DMS153 treated with DMSO at 0.1 percent for 48 hours (cell line): ENCODE measurements around the gene QSOX1.

ENCODE experiments used
- DNase-seq: peaks from one replicate; lab custom pipeline; 2025; ENCODE audit not compliant: unreplicated experiment; lab: John Stamatoyannopoulos, UW

The QSOX1 gene

GRCh38 chr1:180211860-180212229 is 57.2 kb downstream of the QSOX1 start:
- no peak for DNase-seq

GRCh38 chr1:180213401-180214170 is 58.9 kb downstream of the QSOX1 start:
- DNase-seq: no peak

- DNase-seq: no peak
These were observed 61.4 kb downstream of the QSOX1 start for GRCh38 chr1:180215856-180216625.

GRCh38 chr1:180217006-180217405 is 62.3 kb downstream of the QSOX1 start:
- DNase-seq: no peak

- DNase-seq: no peak
These were observed 64.4 kb downstream of the QSOX1 start for GRCh38 chr1:180218806-180219765.

GRCh38 chr1:180219776-180220175 is 65.1 kb downstream of the QSOX1 start:
- no peak for DNase-seq

- no peak for DNase-seq
These were observed 66.8 kb downstream of the QSOX1 start for GRCh38 chr1:180221462-180221861.

GRCh38 chr1:180224902-180225301 is 70.2 kb downstream of the QSOX1 start:
- DNase-seq: no peak

- no peak for DNase-seq
These were observed 70.7 kb downstream of the QSOX1 start for GRCh38 chr1:180225403-180225802.

- no peak for DNase-seq
These were observed 73.4 kb downstream of the QSOX1 start for GRCh38 chr1:180227861-180228647.

GRCh38 chr1:180228648-180229482 is 74.2 kb downstream of the QSOX1 start:
- peak; percentile 28 for DNase-seq

- peak; percentile 71 for DNase-seq
These were observed 75.1 kb downstream of the QSOX1 start, which contains the start of gene LHX4 for GRCh38 chr1:180229483-180230415. LHX4 (plus strand) TSS chr1:180230264; CDS start chr1:180230530, 266 bp downstream.

GRCh38 chr1:180230416-180230790 is 75.7 kb downstream of the QSOX1 start:
- DNase-seq: no peak

- no peak for DNase-seq
These were observed 76.3 kb downstream of the QSOX1 start for GRCh38 chr1:180230791-180231505.

GRCh38 chr1:180231506-180231921 is 76.8 kb downstream of the QSOX1 start:
- DNase-seq: peak; percentile 22

- no peak for DNase-seq
These were observed 77.3 kb downstream of the QSOX1 start for GRCh38 chr1:180231936-180232335.

GRCh38 chr1:180232521-180233043 is 77.9 kb downstream of the QSOX1 start:
- no peak for DNase-seq
